UCSD-AML1 (cell line): ENCODE measurements around the gene THADA.

Source experiments
- DNase-seq: peaks from one replicate; lab custom pipeline; 2025; ENCODE audit not compliant: unreplicated experiment; lab: John Stamatoyannopoulos, UW

THADA gene

GRCh38 chr2:43226955-43227829, 368.6 kb downstream of the THADA start:
- peak; percentile 78 for DNase-seq

GRCh38 chr2:43226558-43226954, 369.3 kb downstream of the THADA start, which contains the start of gene ZFP36L2:
TSS of gene ZFP36L2 (minus strand) at chr2:43226606. CDS start at chr2:43226315, 291 bp downstream.
- peak; percentile 94 for DNase-seq

GRCh38 chr2:43225788-43226557, 369.9 kb downstream of the THADA start:
- peak; percentile 74 for DNase-seq

- DNase-seq: peak; percentile 65
Measured at GRCh38 chr2:43225093-43225787, 370.6 kb downstream of the THADA start.

- DNase-seq: no peak
Measured at GRCh38 chr2:43224571-43225092, 371.2 kb downstream of the THADA start.

- peak; percentile 75 for DNase-seq
Measured at GRCh38 chr2:43224131-43224570, 371.7 kb downstream of the THADA start.

- no peak for DNase-seq
Measured at GRCh38 chr2:43223521-43224001, 372.3 kb downstream of the THADA start.

- no peak for DNase-seq
Measured at GRCh38 chr2:43222475-43223309, 373.1 kb downstream of the THADA start.

GRCh38 chr2:43221763-43222474, 373.9 kb downstream of the THADA start:
- DNase-seq: peak; percentile 81

- DNase-seq: peak; percentile 61
Measured at GRCh38 chr2:43221124-43221762, 374.6 kb downstream of the THADA start.

GRCh38 chr2:43220760-43221123, 375.1 kb downstream of the THADA start:
- no peak for DNase-seq

GRCh38 chr2:43220229-43220751, 375.5 kb downstream of the THADA start:
- no peak for DNase-seq

GRCh38 chr2:43219383-43220228, 376.2 kb downstream of the THADA start:
- peak; percentile 94 for DNase-seq

- DNase-seq: peak; percentile 68
Measured at GRCh38 chr2:43218702-43219382, 377.0 kb downstream of the THADA start.

- DNase-seq: no peak
Measured at GRCh38 chr2:43218155-43218701, 377.6 kb downstream of the THADA start.

- DNase-seq: no peak
Measured at GRCh38 chr2:43217228-43218154, 378.3 kb downstream of the THADA start.
